Endothelial cell (in vitro differentiated cells): ENCODE data around the gene RAPGEF1. TPM values are rescaled to one million over a fixed set of nuclear protein-coding genes. Genes with fewer than 3 reads are reported as not detected.

Experiments
- DNase-seq: peaks from one replicate; pipeline ENCODE4 v3.0.0; 2021; ENCODE audit warnings: low spot score
- H3K27ac Mint-ChIP-seq: one replicate; pipeline ENCODE4 v1.8.0; 2021; ENCODE audit warnings: mixed read lengths, inconsistent platforms; ENCODE audit not compliant: unreplicated experiment
- H3K27me3 Mint-ChIP-seq: one replicate; pipeline ENCODE4 v1.8.0; 2021; ENCODE audit warnings: mild to moderate bottlenecking, moderate library complexity, mixed read lengths, inconsistent platforms; ENCODE audit not compliant: unreplicated experiment
- H3K36me3 Mint-ChIP-seq: one replicate; pipeline ENCODE4 v1.8.0; 2021; ENCODE audit warnings: mild to moderate bottlenecking, low read depth, mixed read lengths, inconsistent platforms; ENCODE audit not compliant: unreplicated experiment
- H3K4me1 Mint-ChIP-seq: one replicate; pipeline ENCODE4 v1.8.0; 2021; ENCODE audit warnings: mild to moderate bottlenecking, mixed read lengths, inconsistent platforms; ENCODE audit not compliant: unreplicated experiment
- H3K4me3 Mint-ChIP-seq: one replicate; pipeline ENCODE4 v1.8.0; 2021; ENCODE audit warnings: mild to moderate bottlenecking, mixed read lengths, inconsistent platforms; ENCODE audit not compliant: unreplicated experiment
- H3K9me3 Mint-ChIP-seq: one replicate; pipeline ENCODE4 v1.8.0; 2021; ENCODE audit warnings: mixed read lengths, inconsistent platforms; ENCODE audit not compliant: unreplicated experiment
- CTCF ChIP-seq: fragments of 200-600 bp; sonication (generic); IDR thresholded peaks from one replicate; pipeline ENCODE4 v1.5.0; 2021; ENCODE audit warnings: antibody characterized with exemption; ENCODE audit not compliant: unreplicated experiment
- total RNA-seq: library from RNA; stranded (reverse); fragmentation: NEBNext Ultra II Directional; extraction: Animal tissue kit (Norgen Biotek cat#: 25700); gene quantifications from one replicate; pipeline ENCODE4 v1.2.1, GENCODE V29; 2021; ENCODE audit not compliant: unreplicated experiment

Gene RAPGEF1
- total RNA-seq, 1 donor from 2014 or later: 226 TPM

GRCh38 chr9:131695836-131696460 is 43.9 kb downstream of the RAPGEF1 start:
- no peak for DNase-seq
- no peak overlapping the region for H3K4me3 Mint-ChIP-seq
- peaks cover 9% of the 10 kb centered on the region for H3K36me3 Mint-ChIP-seq
- no peak overlapping the region for H3K27ac Mint-ChIP-seq
- TF ChIP-seq CTCF: no peak
- H3K4me1 Mint-ChIP-seq: peaks cover 68% of the 10 kb centered on the region
- peaks cover 9% of the 10 kb centered on the region for H3K27me3 Mint-ChIP-seq
- no peaks in the 10 kb centered on the region for H3K9me3 Mint-ChIP-seq

GRCh38 chr9:131695366-131695765 is 44.5 kb downstream of the RAPGEF1 start:
- Mint-ChIP-seq H3K27ac (no peak overlapping the region), H3K4me3 (no peak overlapping the region), H3K4me1 (peaks cover 69% of the 10 kb centered on the region), H3K9me3 (no peaks in the 10 kb centered on the region), H3K27me3 (peaks cover 9% of the 10 kb centered on the region), H3K36me3 (peaks cover 9% of the 10 kb centered on the region)
- DNase-seq: no peak
- no peak for TF ChIP-seq CTCF

GRCh38 chr9:131693651-131694597 is 46.0 kb downstream of the RAPGEF1 start:
- Mint-ChIP-seq H3K4me3 (no peak overlapping the region), H3K36me3 (peaks cover 5% of the 10 kb centered on the region), H3K4me1 (peaks cover 65% of the 10 kb centered on the region), H3K27me3 (peaks cover 5% of the 10 kb centered on the region), H3K9me3 (no peaks in the 10 kb centered on the region), H3K27ac (peak overlapping the region; percentile 82)
- TF ChIP-seq CTCF: no peak
- no peak for DNase-seq

GRCh38 chr9:131692612-131693562 is 47.0 kb downstream of the RAPGEF1 start:
- no peak for DNase-seq
- peaks cover 60% of the 10 kb centered on the region for H3K4me1 Mint-ChIP-seq
- H3K9me3 Mint-ChIP-seq: no peaks in the 10 kb centered on the region
- H3K4me3 Mint-ChIP-seq: no peak overlapping the region
- TF ChIP-seq CTCF: no peak
- H3K27me3 Mint-ChIP-seq: peaks cover 5% of the 10 kb centered on the region
- no peak overlapping the region for H3K27ac Mint-ChIP-seq
- H3K36me3 Mint-ChIP-seq: peaks cover 5% of the 10 kb centered on the region
